ENCODE measurements around the gene TXNDC15.
"Not testable (repeated sequence)": the region's sequence is repeated elsewhere in the genome, so short reads cannot be mapped to it uniquely, and the experiment has no call there.

TXNDC15 gene

GRCh38 chr5:134851307-134851923 is 22.8 kb upstream of the TXNDC15 start:
- peaks cover 19% of the 10 kb centered on the region for H3K4me1 Mint-ChIP-seq (ENCODE audit: low read depth)

GRCh38 chr5:134856465-134856864 is 17.7 kb upstream of the TXNDC15 start:
- not testable (repeated sequence) for DNase-seq (ENCODE audit: low spot score); H3K4me3 Mint-ChIP-seq; H3K27me3 Mint-ChIP-seq (ENCODE audit: low read depth); H3K27ac Mint-ChIP-seq; H3K9me3 Mint-ChIP-seq
- H3K4me1 Mint-ChIP-seq (ENCODE audit: low read depth), result peaks cover 12% of the 10 kb centered on the region
- H3K36me3 Mint-ChIP-seq (ENCODE audit: low read depth), result peaks cover 41% of the 10 kb centered on the region

More at GRCh38 chr5:134851307-134851923, 22.8 kb upstream of the TXNDC15 start:
- Mint-ChIP-seq H3K27me3 (ENCODE audit: low read depth) (no peaks in the 10 kb centered on the region), H3K36me3 (ENCODE audit: low read depth) (peaks cover 34% of the 10 kb centered on the region), H3K4me3 (no peak overlapping the region), H3K27ac (no peak overlapping the region), H3K9me3 (no peaks in the 10 kb centered on the region)
- DNase-seq (ENCODE audit: low spot score), result no peak

GRCh38 chr5:134857401-134857800 is 16.8 kb upstream of the TXNDC15 start:
- H3K36me3 Mint-ChIP-seq (ENCODE audit: low read depth), result peaks cover 35% of the 10 kb centered on the region
- DNase-seq (ENCODE audit: low spot score), result no peak
- no peak overlapping the region for H3K27ac Mint-ChIP-seq
- peaks cover 7% of the 10 kb centered on the region for H3K4me1 Mint-ChIP-seq (ENCODE audit: low read depth)
- no peaks in the 10 kb centered on the region for H3K9me3 Mint-ChIP-seq
- H3K27me3 Mint-ChIP-seq (ENCODE audit: low read depth), result no peaks in the 10 kb centered on the region
- H3K4me3 Mint-ChIP-seq, result no peak overlapping the region

GRCh38 chr5:134864707-134865106 is 9.5 kb upstream of the TXNDC15 start:
- Mint-ChIP-seq H3K27me3 (ENCODE audit: low read depth) (no peaks in the 10 kb centered on the region), H3K4me1 (ENCODE audit: low read depth) (no peaks in the 10 kb centered on the region), H3K36me3 (ENCODE audit: low read depth) (peaks cover 13% of the 10 kb centered on the region), H3K9me3 (no peaks in the 10 kb centered on the region), H3K4me3 (no peak overlapping the region), H3K27ac (no peak overlapping the region)
- no peak for DNase-seq (ENCODE audit: low spot score)

GRCh38 chr5:134873494-134873893 is 677 bp upstream of the TXNDC15 start:
- Mint-ChIP-seq H3K9me3 (no peaks in the 10 kb centered on the region), H3K27me3 (ENCODE audit: low read depth) (no peaks in the 10 kb centered on the region), H3K36me3 (ENCODE audit: low read depth) (peaks cover 19% of the 10 kb centered on the region), H3K4me3 (peak overlapping the region; percentile 98), H3K27ac (peak overlapping the region; percentile 99), H3K4me1 (ENCODE audit: low read depth) (peaks cover 28% of the 10 kb centered on the region)
- DNase-seq (ENCODE audit: low spot score), result no peak

- peaks cover 39% of the 10 kb centered on the region for H3K4me1 Mint-ChIP-seq (ENCODE audit: low read depth)
- peak overlapping the region; percentile 99 for H3K27ac Mint-ChIP-seq
- DNase-seq (ENCODE audit: low spot score), result peak; percentile 39
- H3K4me3 Mint-ChIP-seq, result peak overlapping the region; percentile 98
- H3K27me3 Mint-ChIP-seq (ENCODE audit: low read depth), result no peaks in the 10 kb centered on the region
- H3K36me3 Mint-ChIP-seq (ENCODE audit: low read depth), result peaks cover 28% of the 10 kb centered on the region
- H3K9me3 Mint-ChIP-seq, result no peaks in the 10 kb centered on the region
Observed at GRCh38 chr5:134874831-134875655, 872 bp downstream of the TXNDC15 start.

- peak overlapping the region; percentile 98 for H3K4me3 Mint-ChIP-seq
- H3K27me3 Mint-ChIP-seq (ENCODE audit: low read depth), result no peaks in the 10 kb centered on the region
- H3K36me3 Mint-ChIP-seq (ENCODE audit: low read depth), result peaks cover 30% of the 10 kb centered on the region
- peak overlapping the region; percentile 83 for H3K27ac Mint-ChIP-seq
- no peaks in the 10 kb centered on the region for H3K9me3 Mint-ChIP-seq
- DNase-seq (ENCODE audit: low spot score), result no peak
- peaks cover 40% of the 10 kb centered on the region for H3K4me1 Mint-ChIP-seq (ENCODE audit: low read depth)
Observed at GRCh38 chr5:134877159-134877558, 3.0 kb downstream of the TXNDC15 start.

GRCh38 chr5:134878403-134878802 is 4.2 kb downstream of the TXNDC15 start:
- Mint-ChIP-seq H3K27ac (no peak overlapping the region), H3K4me1 (ENCODE audit: low read depth) (peaks cover 39% of the 10 kb centered on the region), H3K9me3 (no peaks in the 10 kb centered on the region), H3K4me3 (no peak overlapping the region), H3K27me3 (ENCODE audit: low read depth) (no peaks in the 10 kb centered on the region), H3K36me3 (ENCODE audit: low read depth) (peaks cover 30% of the 10 kb centered on the region)
- no peak for DNase-seq (ENCODE audit: low spot score)

- no peaks in the 10 kb centered on the region for H3K9me3 Mint-ChIP-seq
- peaks cover 37% of the 10 kb centered on the region for H3K4me1 Mint-ChIP-seq (ENCODE audit: low read depth)
- H3K36me3 Mint-ChIP-seq (ENCODE audit: low read depth), result peaks cover 30% of the 10 kb centered on the region
- H3K27me3 Mint-ChIP-seq (ENCODE audit: low read depth), result no peaks in the 10 kb centered on the region
- H3K4me3 Mint-ChIP-seq, result no peak overlapping the region
- DNase-seq (ENCODE audit: low spot score), result no peak
- H3K27ac Mint-ChIP-seq, result no peak overlapping the region
Observed at GRCh38 chr5:134879456-134879855, 5.3 kb downstream of the TXNDC15 start.

- H3K4me1 Mint-ChIP-seq (ENCODE audit: low read depth), result peaks cover 30% of the 10 kb centered on the region
Observed at GRCh38 chr5:134880937-134881336, 6.8 kb downstream of the TXNDC15 start.

GRCh38 chr5:134881711-134882110 is 7.5 kb downstream of the TXNDC15 start:
- H3K27ac Mint-ChIP-seq; H3K9me3 Mint-ChIP-seq; DNase-seq (ENCODE audit: low spot score); H3K4me3 Mint-ChIP-seq; H3K27me3 Mint-ChIP-seq (ENCODE audit: low read depth): not testable (repeated sequence)
- H3K36me3 Mint-ChIP-seq (ENCODE audit: low read depth), result peaks cover 20% of the 10 kb centered on the region
- peaks cover 22% of the 10 kb centered on the region for H3K4me1 Mint-ChIP-seq (ENCODE audit: low read depth)

More at GRCh38 chr5:134880937-134881336, 6.8 kb downstream of the TXNDC15 start:
- DNase-seq (ENCODE audit: low spot score); H3K4me3 Mint-ChIP-seq; H3K27me3 Mint-ChIP-seq (ENCODE audit: low read depth); H3K9me3 Mint-ChIP-seq; H3K27ac Mint-ChIP-seq: not testable (repeated sequence)
- peaks cover 26% of the 10 kb centered on the region for H3K36me3 Mint-ChIP-seq (ENCODE audit: low read depth)

GRCh38 chr5:134887593-134888159 is 13.5 kb downstream of the TXNDC15 start:
- Mint-ChIP-seq H3K4me1 (ENCODE audit: low read depth) (peaks cover 6% of the 10 kb centered on the region), H3K9me3 (no peaks in the 10 kb centered on the region), H3K27me3 (ENCODE audit: low read depth) (no peaks in the 10 kb centered on the region)

GRCh38 chr5:134889335-134889734 is 15.2 kb downstream of the TXNDC15 start:
- peaks cover 7% of the 10 kb centered on the region for H3K4me1 Mint-ChIP-seq (ENCODE audit: low read depth)
- H3K36me3 Mint-ChIP-seq (ENCODE audit: low read depth), result peaks cover 44% of the 10 kb centered on the region
- no peak overlapping the region for H3K4me3 Mint-ChIP-seq
- H3K9me3 Mint-ChIP-seq, result no peaks in the 10 kb centered on the region
- no peak overlapping the region for H3K27ac Mint-ChIP-seq
- H3K27me3 Mint-ChIP-seq (ENCODE audit: low read depth), result no peaks in the 10 kb centered on the region
- DNase-seq (ENCODE audit: low spot score), result no peak

More at GRCh38 chr5:134887593-134888159, 13.5 kb downstream of the TXNDC15 start:
- no peak overlapping the region for H3K27ac Mint-ChIP-seq
- H3K4me3 Mint-ChIP-seq, result no peak overlapping the region
- peaks cover 35% of the 10 kb centered on the region for H3K36me3 Mint-ChIP-seq (ENCODE audit: low read depth)
- no peak for DNase-seq (ENCODE audit: low spot score)

- Mint-ChIP-seq H3K4me1 (ENCODE audit: low read depth) (peaks cover 7% of the 10 kb centered on the region), H3K36me3 (ENCODE audit: low read depth) (peaks cover 53% of the 10 kb centered on the region), H3K9me3 (no peaks in the 10 kb centered on the region), H3K27ac (no peak overlapping the region), H3K4me3 (no peak overlapping the region), H3K27me3 (ENCODE audit: low read depth) (no peaks in the 10 kb centered on the region)
- DNase-seq (ENCODE audit: low spot score), result no peak
Observed at GRCh38 chr5:134891473-134891872, 17.3 kb downstream of the TXNDC15 start.
